Fibroblast of gingiva (primary cell): ENCODE data around the gene NCBP3.
"Not testable (repeated sequence)": the region's sequence is repeated elsewhere in the genome, so short reads cannot be mapped to it uniquely, and the experiment has no call there.

Experiments used
- DNase-seq: peaks from one replicate; pipeline ENCODE4 v3.0.0-alpha.2; 2011; ENCODE audit warnings: low read depth

Gene NCBP3

DNA sequence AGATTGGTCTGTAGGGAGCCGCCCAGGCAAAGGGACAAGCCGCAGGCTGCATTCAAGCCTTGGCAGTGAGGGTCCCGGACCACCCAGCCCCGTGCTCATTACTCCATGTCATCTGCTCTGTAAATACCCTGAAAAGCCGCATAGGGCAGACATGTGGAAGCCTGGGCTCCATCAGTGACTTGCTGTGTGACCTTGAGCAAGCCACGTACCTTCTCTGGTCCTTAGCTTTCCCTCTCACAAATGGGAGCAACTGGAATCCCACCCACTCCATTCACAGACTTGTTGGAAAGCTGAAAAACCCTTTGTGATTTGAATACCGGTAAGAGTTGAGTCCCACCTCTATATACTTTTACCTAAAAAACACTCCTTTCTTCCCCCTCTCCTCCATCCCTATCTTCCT lies 34.9 kb upstream of the NCBP3 start:
- DNase-seq, result no peak

DNA sequence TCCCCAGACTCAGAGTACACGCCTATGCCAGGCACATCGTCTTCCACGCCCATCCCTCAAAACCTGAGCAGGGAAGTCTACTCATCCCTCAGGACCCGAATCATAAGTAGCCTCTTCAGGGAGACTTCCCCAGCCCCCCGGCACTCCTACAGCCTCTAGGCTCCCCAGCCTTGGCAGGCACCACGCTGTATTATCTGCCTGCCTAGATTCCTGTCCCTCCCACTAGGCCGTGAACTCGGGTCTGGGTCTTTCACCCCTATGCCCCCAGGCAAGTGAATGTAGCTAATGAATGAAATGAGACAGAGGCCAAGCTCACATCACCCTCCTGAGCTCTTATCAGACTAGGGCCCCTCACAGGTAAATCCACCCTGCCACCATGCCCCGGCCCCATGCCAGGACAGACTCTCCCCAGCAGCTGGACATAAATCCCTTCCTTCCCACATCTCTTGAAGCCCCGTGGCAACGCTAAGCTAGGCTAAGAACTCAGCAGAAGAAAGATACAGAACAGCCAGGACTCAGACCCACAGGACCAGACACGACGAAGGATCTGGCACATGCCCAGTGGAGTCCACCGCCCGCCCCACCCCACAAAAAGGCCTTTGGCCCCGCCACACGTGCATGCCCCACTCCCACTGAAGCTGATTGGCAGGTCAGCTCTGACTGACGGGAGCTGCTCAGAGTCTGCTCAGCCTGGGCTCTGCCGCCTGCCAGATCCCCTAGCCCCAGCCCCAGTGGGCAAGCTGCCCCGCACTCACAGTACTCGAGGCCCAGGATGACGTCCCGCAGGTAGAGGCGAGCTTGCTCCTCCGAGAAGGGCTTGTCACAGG lies 33.8 kb upstream of the NCBP3 start:
- no peak for DNase-seq

DNA sequence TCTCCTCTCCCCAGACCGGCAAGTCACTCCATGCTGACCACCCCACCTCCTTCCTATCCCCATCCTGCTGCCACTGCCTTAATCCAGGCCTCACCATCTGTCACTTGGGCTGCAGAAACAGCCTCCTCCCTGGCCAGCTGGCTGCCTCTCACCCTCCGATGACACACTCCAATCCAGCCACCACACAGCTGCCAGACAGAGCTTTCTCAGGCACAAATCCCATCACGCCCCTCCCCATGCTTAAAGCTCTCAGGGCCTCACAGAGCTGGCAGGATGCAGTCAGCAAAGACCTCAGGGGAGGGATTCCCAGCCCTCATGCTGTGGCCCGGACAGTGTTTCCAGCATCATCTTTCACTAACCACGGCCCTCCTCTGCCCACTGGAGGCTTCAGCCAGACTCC lies 33.1 kb upstream of the NCBP3 start:
- peak; percentile 79 for DNase-seq

DNA sequence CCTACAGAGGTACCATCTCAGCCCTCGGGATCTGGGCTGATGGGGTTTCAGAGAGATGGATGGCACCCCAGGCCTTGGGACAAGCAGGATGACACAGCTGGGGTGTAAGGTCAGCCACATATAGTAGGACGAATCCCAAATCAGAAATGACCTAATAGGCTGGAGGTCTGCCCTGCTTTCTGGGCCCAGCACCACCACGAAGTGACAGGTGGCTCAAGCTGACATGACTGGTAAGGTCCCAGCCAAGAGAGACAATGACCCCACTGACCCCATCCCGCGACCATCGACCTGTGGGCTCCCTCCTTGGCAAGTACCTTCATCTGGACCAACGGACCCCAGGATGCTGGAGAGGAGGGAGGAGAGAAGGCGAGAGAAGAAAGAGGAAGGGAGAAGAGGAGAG lies 31.2 kb upstream of the NCBP3 start:
- DNase-seq, result no peak

DNA sequence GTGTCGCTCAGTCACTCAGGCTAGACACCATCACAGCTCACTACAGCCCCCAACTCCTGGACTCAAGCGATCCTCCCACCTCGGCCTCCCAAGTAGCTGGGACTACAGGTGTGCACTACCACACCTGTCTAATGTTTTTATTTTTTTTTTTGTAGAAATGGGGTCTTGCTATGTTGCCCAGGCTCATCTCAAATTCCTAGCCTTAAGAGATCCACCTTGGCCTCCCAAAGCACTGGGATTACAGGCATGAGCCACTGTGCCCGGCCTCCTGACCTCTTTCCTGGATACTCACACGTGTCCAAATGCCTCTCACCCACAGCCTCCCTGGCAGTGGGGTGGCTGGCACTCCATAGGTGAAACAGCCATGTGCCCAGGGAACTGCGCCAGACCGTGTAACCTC lies 29.3 kb upstream of the NCBP3 start:
- DNase-seq, result no peak

DNA sequence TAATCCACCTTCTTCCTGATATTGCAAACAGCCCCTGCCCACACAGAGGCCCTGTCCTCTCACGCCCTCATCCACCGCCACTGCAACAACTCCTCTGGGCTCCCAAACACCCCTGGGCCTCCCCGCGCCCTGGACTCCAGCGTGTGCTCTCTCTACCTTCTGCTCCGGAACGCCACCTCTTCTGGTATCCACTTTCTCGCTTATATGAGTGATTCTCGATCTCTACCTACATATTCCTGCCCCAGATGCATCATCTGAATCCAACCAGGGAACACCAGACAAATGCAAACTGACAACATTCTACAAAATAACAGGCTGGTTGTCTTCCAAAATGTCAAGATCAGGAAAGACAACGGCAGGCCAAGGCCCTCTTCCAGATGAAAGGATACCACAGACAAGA lies 27.8 kb upstream of the NCBP3 start:
- DNase-seq, result no peak

DNA sequence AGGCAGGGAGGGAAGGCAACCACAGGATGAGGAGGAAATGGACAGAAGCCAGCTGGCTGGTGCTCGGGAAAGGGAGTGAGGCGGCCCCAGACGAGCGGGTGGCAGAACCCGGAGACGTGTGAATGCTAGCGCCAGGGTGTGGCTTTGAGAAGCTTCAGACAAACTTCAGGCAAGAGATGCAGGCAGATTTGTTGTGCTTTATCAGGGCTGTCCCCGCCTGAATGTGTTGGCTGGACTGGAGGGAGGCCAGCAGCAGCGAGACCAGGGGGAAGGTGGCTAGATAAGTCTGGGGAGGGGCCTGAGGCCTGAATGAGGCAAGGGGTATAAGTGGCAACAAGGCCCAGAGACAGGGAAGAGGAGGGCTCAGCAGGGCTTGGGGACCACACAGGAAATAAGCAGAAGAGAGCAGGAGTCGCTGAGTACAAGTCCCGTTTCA lies 24.8 kb upstream of the NCBP3 start:
- DNase-seq, result no peak

DNA sequence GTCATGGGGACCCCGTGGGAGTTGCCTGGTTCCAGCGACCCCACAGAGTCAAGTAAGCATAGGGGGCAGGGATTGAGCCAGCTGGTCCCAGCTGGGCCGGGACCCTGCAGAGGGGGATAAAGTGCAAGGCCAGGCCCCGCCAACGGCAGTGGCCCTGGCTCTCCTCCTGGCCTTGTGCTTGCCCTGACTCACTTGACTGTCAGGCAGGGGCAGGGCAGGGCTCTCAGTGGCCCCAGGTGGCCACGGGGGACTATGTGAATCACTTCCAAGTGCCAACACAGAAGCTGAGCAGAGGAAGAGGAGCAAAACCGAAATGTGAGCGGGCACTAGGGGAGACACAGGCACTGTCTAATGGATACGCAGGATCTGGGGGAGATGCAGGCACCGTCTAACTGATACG lies 21.6 kb upstream of the NCBP3 start:
- no peak for DNase-seq

DNA sequence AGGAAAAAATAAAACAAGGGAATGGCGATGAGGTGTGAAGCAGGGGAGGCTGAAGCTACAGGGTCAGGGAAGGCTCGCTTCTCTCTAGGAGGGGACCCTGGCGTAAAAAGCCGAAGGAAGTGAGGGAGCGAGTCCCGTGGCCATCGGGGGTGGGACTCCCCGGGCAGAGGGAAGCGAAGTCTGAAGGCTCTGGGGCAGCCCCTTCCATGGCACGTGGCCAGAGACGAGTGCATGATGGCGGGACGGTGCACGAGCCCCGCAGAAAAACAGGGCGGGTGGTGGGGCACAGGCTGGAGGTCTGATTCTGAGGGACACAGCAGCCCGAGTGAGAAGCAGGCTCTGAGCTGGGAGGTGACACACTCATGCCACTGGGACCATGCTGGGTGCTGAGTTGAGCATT lies 21.1 kb upstream of the NCBP3 start:
- DNase-seq, result no peak

DNA sequence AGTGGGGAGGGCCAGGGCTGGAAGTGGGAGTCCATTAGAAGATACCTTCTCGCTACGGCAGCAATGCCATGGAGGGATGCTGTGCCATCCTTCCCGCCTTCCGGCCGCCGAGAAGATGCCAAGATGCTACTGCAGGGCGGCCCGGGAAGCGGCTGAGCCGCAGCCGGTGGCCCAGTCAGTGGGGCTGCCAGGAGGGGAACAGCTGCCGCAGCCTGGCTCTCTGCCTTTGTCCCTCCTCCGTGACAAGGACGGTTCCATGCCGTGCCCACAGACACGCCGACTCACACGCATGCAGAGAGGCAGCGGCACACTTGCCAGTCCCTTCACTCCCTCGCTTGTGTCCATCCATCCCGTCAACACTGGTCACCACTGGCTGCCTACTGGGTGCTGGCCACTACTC lies 20.2 kb upstream of the NCBP3 start:
- DNase-seq, result no peak

DNA sequence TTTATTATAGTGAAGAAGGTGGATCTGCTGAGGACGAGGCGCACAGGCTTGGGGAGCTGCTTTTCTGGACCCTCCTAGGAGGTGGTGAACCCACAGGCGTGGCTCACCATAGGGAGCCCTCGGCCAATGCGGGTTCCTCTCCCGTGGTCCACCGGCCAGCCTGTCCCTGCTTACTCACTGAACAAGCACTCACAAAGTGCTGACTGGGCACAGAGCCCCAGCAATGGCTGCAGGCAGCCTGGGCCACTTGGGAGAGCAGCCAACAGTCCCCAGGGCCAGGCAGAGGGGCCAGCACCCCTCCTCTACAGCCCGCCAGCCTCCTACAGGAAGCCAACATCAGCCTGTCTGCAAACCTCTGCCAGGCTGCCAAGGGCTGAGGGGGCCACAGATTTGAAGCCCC lies 19.1 kb upstream of the NCBP3 start:
- no peak for DNase-seq

DNA sequence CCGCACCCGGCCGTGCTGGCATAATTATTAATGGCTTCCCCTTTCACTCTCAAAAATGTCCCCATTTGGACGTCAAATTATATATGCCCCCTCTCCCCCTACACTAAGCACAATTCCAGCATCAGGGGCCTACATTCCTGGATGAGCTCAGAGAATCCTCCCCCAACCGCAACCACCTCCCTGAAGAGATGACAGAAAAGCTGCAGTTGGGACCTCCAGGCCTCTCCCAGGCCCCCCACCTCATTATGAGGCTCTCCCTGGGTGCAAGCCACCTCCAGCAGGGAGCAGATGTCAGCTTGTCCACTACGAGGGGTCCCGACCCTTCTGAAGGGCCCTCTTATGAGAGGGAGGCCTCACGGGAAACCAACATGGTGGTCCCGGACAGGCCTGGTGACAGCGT lies 18.5 kb upstream of the NCBP3 start:
- no peak for DNase-seq

DNA sequence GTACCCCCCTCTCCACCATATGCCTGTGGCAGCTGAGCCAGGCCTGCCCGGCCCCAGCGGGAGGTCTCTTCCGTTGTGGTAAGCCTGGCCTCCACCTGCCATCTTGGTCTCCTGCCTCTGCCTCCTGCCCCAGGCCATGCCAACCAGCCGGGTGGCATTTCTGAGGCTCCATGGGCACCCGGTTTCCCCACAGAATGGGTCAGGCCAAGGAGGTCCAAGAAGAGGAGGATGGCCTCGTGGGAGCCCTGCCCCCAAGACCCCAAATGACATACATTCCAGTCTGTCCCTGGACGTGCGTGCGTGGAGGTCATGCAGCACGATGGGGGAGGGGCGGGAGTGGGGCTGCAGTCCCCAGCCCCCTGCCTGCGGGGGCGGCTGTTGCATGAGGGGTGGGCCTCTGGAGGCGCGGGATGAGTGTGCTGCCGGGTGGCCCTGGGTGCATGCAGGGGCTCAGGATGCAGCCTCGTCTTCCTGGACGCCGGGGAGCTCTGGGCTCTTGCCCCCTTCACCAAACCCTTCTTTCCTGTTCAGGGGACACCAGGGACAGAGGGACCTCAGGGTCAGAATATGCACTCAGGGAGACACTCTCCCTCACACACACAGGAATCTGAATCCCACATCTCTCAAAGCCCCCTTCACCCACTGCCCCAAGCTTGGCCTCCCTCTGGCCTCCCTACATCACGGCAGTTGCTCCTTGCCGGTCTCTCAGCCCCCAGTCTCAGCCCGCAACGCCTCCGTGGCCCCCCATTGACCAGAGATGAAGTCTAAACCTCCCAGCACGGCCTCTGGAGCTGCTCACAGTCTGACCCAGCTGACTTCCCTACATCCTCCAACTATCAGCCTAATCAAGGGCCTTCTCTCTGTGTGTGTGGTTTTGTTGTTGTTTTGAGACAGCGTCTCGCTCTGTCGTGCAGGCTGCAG lies 16.0 kb upstream of the NCBP3 start:
- no peak for DNase-seq

DNA sequence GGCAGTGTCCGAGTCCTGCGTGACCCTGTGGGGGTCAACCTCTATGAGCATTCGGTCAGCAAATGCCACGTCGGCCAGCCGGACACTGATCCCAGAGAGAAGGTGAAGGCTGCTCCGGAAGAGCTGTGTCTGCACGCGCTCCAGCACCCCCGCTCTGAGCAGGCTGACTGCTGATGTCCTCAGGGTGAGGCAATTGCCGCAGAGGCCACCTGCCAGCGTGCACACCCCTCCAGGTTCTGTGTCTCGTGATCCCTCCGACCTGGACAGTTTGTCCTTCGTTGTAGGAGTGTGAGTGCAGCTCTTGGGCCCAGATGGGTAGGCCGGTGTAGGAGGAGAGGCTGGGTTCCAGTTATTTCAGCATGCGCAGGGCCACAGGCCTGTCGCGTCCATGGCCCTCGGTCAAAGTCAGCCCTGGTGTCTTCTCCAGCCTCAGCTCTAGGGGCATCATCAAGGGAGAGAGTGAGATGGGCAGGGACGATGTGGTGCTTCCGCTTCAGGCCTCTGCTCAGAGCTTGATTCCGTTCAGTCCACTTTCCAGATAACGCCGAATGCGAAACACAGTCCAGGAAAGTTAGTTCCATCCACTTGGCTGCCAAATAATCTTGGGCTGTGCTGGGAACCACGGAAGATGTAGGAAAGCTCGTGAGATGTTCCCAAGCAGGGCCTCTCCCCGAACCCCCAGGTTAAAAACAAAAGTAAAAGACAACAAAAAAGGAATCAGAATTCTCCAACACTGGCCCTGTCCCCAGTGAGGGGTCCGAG lies 15.1 kb upstream of the NCBP3 start:
- DNase-seq, result no peak

DNA sequence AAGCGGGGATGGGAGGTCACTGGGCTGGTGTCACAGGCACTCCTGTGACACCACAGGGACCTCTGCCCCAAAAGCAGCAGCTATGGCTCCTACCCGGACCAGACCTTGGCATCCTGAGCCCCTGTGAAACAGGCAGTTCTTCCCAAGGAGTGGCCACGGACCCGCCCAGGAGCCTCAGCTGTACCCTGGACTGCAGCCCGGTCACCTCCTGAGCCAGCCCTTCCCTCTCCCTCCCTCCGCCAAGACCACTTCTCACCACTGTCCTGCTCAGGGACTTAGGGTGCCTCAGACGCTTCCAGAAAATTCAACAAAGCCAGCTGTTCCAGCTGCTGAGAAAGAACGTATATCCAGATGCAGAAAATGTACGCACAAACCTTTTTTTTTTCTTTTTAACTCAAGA lies 13.9 kb upstream of the NCBP3 start:
- no peak for DNase-seq

DNA sequence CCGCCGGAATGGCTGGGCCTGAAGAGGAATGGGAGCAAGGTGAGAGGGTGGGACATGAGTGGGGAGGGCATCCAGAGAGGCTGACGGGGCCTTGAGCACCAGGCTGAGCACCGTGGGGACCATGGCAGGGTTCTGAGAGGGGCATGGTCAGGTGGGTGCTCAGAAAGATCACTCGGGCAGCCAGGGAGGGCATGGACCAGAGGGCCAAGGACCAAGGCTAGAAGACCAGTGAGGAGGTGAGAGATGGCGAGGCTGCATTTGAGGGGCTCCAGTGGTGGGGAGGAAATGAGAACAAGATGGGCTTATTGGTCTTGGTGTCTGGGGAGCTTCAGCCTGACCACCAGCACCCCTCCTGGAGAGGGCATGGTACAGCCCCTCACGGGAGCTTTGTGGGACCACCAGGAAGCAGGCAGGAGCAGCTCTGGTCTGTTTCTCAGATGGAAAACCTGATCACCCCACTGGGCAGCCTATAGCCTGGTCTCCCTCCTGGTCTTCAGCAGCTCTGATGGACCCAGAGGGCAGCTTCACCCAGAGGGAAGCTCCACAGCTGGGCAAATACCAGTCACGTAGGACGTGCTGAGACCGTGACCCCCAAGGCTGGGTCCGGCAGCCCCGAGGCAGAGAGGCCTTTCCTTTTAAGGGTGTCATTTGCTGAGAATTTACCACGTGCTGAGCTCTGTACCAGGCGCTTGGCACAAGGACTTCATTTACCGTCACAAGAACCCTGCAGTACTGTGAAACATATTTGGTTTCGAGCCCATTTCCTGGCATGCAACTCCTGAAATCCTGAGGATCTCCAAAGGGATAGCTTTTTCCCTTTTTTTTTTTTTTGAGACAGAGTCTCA lies 11.4 kb upstream of the NCBP3 start:
- DNase-seq, result no peak

DNA sequence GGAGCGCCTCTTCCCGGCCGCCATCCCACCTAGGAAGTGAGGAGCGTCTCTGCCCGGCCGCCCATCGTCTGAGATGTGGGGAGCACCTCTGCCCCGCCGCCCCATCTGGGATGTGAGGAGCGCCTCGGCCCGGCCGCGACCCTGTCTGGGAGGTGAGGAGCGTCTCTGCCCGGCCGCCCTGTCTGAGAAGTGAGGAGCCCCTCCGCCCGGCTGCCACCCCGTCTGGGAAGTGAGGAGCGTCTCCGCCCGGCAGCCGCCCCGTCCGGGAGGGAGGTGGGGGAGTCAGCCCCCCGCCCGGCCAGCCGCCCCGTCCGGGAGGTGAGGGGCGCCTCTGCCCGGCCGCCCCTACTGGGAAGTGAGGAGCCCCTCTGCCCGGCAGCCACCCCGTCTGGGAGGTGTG lies 8.2 kb upstream of the NCBP3 start:
- not testable (repeated sequence) for DNase-seq

DNA sequence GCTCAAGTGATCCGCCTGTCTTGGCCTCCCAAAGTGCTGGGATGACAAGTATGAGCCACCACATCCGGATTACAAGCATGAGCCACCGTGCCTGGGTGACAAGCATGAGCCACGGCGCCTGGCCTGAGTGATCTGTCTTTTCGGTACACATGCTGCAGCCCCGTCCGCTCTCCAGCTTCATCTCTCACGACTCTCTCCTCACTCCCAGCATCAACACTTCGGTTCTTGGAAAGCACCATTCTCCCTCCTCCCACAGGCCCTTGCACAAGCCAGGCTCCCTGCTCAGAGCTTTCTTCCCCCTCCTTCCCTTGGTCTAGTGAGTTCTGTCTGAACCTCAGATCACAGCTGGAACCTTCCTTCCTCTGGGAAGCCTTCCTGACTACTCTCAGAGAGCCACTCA lies 6.5 kb upstream of the NCBP3 start:
- DNase-seq, result no peak

DNA sequence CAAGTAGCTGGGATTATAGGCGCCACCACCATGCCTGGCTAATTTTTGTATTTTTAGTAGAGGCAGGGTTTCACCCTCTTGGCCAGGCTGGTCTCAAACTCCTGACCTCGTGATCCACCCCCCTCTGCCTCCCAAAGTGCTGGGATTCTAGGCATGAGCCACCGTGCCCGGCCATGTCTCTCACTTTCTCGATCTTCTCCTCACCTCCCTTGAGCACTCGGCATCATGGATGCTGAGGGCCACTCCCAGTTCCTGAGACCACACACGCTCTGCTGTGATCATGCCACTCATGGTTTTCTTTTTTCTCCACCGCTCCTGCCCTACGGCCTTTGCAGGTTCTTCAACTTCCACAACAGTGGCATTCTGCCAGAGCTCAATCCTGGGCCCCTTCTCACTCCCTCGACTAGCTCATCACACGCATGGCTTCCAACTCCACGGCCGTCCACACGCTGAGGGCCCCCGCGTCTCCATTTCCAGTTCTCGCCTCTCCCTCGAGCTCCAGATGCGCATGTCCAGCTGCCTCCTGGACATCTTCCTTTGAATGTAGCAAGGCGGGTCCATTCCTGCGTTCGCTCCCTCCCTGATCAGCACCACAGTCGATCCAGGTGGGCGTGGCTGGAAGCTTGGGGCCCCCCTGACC lies 5.5 kb upstream of the NCBP3 start:
- DNase-seq, result no peak

DNA sequence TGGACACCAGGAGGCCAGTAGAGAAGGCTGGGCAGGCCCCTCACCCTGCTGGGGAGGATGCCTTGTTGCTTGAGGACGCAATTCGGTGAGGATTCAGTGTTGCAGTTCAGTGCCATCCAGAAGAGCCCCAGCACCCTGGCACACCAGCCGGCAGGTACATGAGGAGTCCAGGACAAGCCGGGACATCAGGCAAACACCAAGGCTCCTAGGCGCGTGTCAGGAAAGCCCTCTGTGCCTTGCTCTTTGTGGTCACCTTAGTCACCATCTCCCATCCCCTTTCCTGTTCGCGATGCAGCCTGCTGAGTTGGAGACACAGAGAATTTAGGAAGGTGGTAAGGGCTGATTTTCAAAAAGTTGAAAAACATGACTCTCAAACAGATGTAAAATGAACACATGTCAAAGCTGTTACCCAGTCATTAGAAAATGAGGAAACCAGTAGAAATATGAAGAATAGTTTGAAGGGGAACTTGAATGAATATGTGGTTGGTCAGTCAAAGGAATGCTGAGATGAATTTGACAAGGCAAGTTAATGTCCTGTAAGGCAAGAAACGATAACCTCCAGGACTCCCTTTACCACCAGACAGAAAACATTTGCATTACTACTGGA lies 2.3 kb upstream of the NCBP3 start:
- DNase-seq, result no peak
